ENCODE results near the gene RETREG2. TPM values are rescaled to one million over a fixed set of nuclear protein-coding genes. Genes with fewer than 3 reads are reported as not detected.

Gene RETREG2
- total RNA-seq, 6 experiments from 2014 or later = 33.6 to 77.9 (median 51.0) TPM

DNA sequence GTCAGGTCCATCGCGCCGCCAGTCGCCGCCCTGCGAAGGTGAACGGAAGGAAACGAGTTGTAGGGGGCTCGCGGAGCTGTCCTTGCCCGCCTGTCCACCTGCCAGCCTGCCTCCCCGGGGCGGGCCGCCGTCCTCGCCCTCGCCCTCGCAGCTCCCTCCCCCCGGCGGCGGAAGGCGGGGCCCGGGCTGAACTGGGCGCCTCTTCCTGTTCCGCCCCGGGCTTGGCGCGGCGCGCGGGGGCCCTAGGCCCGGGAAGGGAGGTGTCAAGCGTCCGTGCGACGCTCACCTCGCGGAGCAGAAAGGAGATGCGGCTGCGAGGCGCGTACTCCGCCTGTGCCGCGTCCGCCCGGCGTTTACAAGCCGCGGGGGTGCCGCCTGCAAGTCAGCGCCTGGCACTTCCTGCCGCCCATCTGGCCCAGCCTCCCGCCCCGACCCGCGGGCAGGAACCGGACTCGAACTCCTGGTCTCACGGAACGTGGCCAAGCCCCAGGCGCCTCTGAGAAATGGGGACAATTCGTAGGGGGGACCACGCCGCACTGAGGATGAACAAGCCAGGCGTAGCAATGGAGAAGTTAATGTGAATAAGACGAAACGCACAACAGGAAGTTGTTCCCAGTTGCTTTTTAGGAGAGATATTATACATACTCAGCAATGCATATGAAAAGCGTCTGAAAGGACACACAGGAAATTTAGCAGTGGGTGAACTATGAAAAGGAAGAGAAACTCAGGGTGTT is 1.1 kb upstream of the RETREG2 start, which contains the start of gene CNPPD1:
Gene CNPPD1, minus strand, starts transcription at position 108 of the 734 bp plus-strand sequence. Its CDS starts 97 bp downstream, at position 11.
- peak; percentile 82 to 90 (median 85) for ATAC-seq
- no peaks in the 10 kb centered on the region for H3K27me3 ChIP-seq
- H3K4me3 ChIP-seq = peak within 1 kb of the TSS; percentile 86 to 98 (median 92)
- peak; percentile 94 for DNase-seq
- TF ChIP-seq, protein P1, sequence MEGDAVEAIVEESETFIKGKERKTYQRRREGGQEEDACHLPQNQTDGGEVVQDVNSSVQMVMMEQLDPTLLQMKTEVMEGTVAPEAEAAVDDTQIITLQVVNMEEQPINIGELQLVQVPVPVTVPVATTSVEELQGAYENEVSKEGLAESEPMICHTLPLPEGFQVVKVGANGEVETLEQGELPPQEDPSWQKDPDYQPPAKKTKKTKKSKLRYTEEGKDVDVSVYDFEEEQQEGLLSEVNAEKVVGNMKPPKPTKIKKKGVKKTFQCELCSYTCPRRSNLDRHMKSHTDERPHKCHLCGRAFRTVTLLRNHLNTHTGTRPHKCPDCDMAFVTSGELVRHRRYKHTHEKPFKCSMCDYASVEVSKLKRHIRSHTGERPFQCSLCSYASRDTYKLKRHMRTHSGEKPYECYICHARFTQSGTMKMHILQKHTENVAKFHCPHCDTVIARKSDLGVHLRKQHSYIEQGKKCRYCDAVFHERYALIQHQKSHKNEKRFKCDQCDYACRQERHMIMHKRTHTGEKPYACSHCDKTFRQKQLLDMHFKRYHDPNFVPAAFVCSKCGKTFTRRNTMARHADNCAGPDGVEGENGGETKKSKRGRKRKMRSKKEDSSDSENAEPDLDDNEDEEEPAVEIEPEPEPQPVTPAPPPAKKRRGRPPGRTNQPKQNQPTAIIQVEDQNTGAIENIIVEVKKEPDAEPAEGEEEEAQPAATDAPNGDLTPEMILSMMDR (IDR thresholded peaks at IDR 0.05) = peak in 1 of 4 donors; percentile 13
- peak; percentile 94 for TF ChIP-seq POLR2A (IDR thresholded peaks at IDR 0.05)
- peaks cover 0 to 60% (median 14%) of the 10 kb centered on the region in 4 donors for H3K36me3 ChIP-seq
- intact Hi-C loops (cut with DNase I) = loop anchor here in 1 of 2 donors (5.0 kb wide), 1 partner anchor 40 kb away; the partner anchor contains the start of gene ABCB6
- H3K27ac ChIP-seq = peak within 1 kb of the TSS; percentile 99 to 100 (median 99)
- WGBS (ENCODE audit: insufficient coverage, low coverage, low lambda C conversion rate, missing lambda C conversion rate) = 0% methylated on average over 11 of the region's 69 CpGs
- H3K9me3 ChIP-seq = no peaks in the 10 kb centered on the region
- H3K4me1 ChIP-seq = peaks cover 0 to 24% (median 4%) of the 10 kb centered on the region in 4 donors

DNA sequence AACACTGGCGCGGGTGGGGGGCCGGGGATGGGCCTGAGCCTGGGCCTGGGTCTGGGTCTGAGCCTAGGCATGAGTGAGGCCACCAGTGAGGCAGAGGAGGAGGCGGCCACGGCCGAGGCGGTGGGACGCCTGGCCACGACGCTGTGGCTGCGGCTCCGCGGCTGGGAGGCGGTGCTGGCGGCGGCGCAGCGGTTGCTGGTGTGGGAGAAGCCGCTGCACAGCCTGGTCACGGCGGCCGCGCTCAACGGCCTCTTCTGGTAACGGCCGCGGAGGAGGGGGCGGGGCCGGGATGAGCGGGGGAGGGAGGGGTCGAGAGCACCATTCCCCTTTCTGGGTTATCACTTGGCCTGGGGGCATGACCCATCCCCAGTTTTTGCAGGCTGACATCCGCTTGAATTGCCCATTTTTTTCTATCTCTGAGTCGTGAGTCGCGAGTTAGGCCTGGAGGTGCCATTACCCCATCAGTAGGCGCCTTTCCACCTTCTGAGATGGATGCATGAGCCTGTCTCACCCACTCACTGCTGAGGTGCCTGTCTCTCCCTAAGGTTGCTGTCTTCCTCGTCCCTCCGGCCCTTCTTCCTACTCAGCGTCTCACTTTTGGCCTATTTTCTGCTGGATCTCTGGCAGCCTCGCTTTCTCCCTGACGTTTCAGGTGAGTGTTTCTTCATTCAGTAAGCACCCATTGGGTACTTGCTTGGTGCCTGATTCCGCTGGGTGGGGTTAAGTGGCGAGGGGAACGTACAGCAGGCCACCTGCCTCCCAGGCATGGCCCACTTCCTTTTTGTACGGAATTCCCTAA is 501 bp downstream of the RETREG2 start:
- peak; percentile 0 to 13 (median 3) for ATAC-seq
- TF ChIP-seq, protein P1 (IDR thresholded peaks at IDR 0.05) = peak in 1 of 4 donors; percentile 7
- no peak for TF ChIP-seq POLR2A (IDR thresholded peaks at IDR 0.05)
- intact Hi-C loops (cut with DNase I) = loop anchor here in 1 of 2 donors (5.0 kb wide), 1 partner anchor 39 kb away; the partner anchor contains the start of gene ABCB6
- Histone ChIP-seq H3K27ac (peak overlapping the region; percentile 99 to 100 (median 99)), H3K36me3 (peaks cover 0 to 64% (median 19%) of the 10 kb centered on the region in 4 donors), H3K4me1 (peaks cover 0 to 24% (median 4%) of the 10 kb centered on the region in 4 donors), H3K9me3 (no peaks in the 10 kb centered on the region), H3K27me3 (no peaks in the 10 kb centered on the region), H3K4me3 (peak overlapping the region; percentile 71 to 92 (median 86))
- WGBS (ENCODE audit: insufficient coverage, low coverage, low lambda C conversion rate, missing lambda C conversion rate) = 5% methylated on average over 21 of the region's 45 CpGs
- DNase-seq = peak; percentile 67 to 77 (median 75)

DNA sequence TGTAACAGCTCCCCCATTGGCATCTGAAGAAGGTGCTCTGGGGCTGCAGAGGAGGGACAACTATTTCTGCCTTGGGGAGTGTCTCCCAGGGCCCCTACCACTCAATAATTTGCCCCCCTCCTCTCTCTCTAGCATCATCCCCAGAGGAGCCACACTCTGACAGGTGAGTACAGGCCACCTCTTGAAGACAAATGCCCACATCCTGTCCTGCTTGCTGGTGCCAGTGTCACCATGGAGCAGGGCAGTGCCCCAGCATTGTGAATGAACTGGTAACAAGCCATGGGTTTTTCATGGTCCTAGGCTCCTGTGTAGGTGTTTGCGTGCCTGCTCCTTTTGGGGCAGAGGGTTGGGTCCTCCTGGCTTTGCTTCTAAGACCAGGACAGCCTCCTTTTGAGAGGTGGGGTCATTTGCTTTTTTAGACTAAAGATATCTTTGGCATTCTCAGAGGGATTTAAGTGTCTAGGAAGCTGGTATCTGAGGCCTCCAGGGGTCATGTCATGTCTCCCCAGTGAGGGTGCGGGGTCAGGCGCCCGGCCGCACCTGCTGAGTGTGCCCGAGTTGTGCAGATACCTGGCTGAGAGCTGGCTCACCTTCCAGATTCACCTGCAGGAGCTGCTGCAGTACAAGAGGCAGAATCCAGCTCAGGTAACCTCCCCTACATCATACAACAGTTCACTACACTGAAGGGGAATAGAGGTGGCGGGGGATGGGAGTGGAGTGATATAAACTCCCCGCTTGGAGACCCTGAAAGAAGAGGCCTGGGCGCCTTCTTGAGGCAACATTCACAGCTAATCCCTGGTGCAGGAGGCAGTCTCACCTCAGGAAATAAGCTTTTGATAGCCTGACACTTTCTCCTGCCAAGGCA is 1.8 kb downstream of the RETREG2 start:
- no peak for TF ChIP-seq POLR2A (IDR thresholded peaks at IDR 0.05)
- TF ChIP-seq, protein P1 (IDR thresholded peaks at IDR 0.05) = no peak
- H3K36me3 ChIP-seq = peaks cover 0 to 59% (median 19%) of the 10 kb centered on the region in 4 donors
- DNase-seq (no peak), ATAC-seq (no peak)
- no peak overlapping the region for H3K4me3 ChIP-seq
- intact Hi-C loops (cut with DNase I) = loop anchor here in 1 of 2 donors (5.0 kb wide), 1 partner anchor 37 kb away; the partner anchor contains the start of gene ABCB6
- peaks cover 0 to 24% (median 4%) of the 10 kb centered on the region in 4 donors for H3K4me1 ChIP-seq
- H3K27me3 ChIP-seq = no peaks in the 10 kb centered on the region
- H3K9me3 ChIP-seq = no peaks in the 10 kb centered on the region
- 91% methylated on average over 9 of the region's 9 CpGs for WGBS (ENCODE audit: insufficient coverage, low coverage, low lambda C conversion rate, missing lambda C conversion rate)
- H3K27ac ChIP-seq = no peak overlapping the region

DNA sequence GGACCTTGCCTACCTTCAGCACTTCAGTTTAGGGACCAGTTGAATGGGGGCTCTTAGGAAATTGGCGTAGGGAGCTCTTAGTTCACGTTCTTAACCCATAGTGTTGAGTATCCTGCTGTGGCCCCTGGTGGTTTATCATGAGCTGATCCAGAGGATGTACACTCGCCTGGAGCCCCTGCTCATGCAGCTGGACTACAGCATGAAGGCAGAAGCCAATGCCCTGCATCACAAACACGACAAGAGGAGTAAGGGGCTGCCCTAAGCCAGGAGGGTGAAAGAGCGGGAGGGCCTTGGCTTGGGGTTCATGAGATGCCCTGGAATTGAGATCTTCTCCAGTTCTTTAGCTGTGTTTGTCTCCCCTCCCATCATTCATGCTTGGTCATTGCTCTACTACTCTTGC is 2.9 kb downstream of the RETREG2 start:
- Histone ChIP-seq H3K27ac (no peak overlapping the region), H3K4me3 (no peak overlapping the region), H3K4me1 (peaks cover 0 to 15% (median 4%) of the 10 kb centered on the region in 4 donors), H3K9me3 (no peaks in the 10 kb centered on the region), H3K27me3 (no peaks in the 10 kb centered on the region), H3K36me3 (peaks cover 0 to 55% (median 19%) of the 10 kb centered on the region in 4 donors)
- 90% methylated on average over 2 of the region's 5 CpGs for WGBS (ENCODE audit: insufficient coverage, low coverage, low lambda C conversion rate, missing lambda C conversion rate)
- no peak for ATAC-seq
- intact Hi-C loops (cut with DNase I) = no loop called here
- TF ChIP-seq, protein P1 (IDR thresholded peaks at IDR 0.05) = no peak
- no peak for TF ChIP-seq POLR2A (IDR thresholded peaks at IDR 0.05)
- DNase-seq = no peak

All from right lobe of liver (tissue), 6 donors.